ENCODE measurements around the gene SPRY2. TPM values are rescaled to one million over a fixed set of nuclear protein-coding genes. Genes with fewer than 3 reads are reported as not detected.

Gene SPRY2
- total and polyA plus RNA-seq, 2 of the 4 experiments (the other 2 are of a cell fraction), result 21.1 to 47.9 TPM

DNA sequence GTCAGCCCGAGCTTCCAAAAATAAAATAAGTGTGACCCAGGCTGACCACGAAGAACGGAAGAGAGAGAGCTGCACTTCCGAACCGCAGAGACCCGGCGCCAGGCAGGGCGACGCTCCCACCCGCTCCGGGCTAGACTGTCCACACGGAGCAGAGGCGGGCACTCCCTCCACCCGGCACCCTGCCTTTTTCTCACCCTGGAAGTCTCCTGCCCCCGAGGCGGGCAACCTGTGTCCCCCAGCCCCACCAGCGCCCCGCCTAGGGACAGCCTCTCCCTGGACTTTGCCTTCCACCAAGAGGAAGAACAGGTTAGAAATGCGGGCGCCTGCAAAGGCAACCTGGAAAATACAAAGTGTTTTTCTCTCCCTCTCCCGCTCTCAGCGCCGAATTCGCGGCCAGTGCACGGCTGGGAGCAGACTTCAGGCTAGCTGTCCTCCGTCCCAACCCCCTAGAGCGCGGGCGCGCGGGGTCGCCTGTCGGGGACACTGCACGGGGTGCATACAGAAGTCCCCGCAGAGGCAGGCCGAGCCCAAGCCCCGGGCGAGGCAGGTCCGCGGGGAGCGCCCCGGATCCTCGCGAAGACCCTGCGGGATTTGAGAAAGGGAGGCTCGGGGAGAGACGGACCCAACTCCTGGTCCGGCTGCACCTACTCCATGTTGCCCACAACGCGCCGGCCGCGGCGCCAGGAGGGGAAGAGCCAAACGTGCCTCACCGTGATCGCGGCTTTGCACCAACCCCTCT lies 845 bp downstream of the SPRY2 start:
- ATAC-seq (ENCODE audit: low read depth), result no peak

More for the DNA sequence above, 845 bp downstream of the SPRY2 start:
- Histone ChIP-seq H2BK5ac (ENCODE audit: low read depth, low read length, poor library complexity, severe bottlenecking) (peak overlapping the region; percentile 91), H3K23ac (ENCODE audit: low read depth, low read length) (peak overlapping the region; percentile 91), H4K8ac (ENCODE audit: low read depth in 2 of 2, low read length in 2 of 2) (peak overlapping the region; percentile 49 to 76), H3K4me2 (ENCODE audit: low read depth, low read length) (peak overlapping the region; percentile 37), H4K20me1 (ENCODE audit: insufficient read depth, low read length) (peaks cover 46% of the 10 kb centered on the region), H3K79me1 (ENCODE audit: low read depth in 1 of 2, low read length in 2 of 2) (peaks cover 0 to 18% of the 10 kb centered on the region in 2 experiments; a peak in 2 of 4 replicates), H4K5ac (ENCODE audit: low read depth, low read length) (peak overlapping the region; percentile 73), H3K4me3 (ENCODE audit: insufficient read depth, low read depth, low read length) (peak overlapping the region; percentile 88), H3K27ac (ENCODE audit: insufficient read depth, low read length) (peak overlapping the region; percentile 84), H3K9me1 (ENCODE audit: insufficient read depth, low read length) (peaks cover 11% of the 10 kb centered on the region), H3K4me1 (ENCODE audit: control insufficient read depth, insufficient read depth, low read length) (peaks cover 10% of the 10 kb centered on the region), H2AK5ac (ENCODE audit: low read depth, low read length) (peak overlapping the region; percentile 17; the same call in 1 of the 2 replicates), H2AFZ (replicated peaks; ENCODE audit: low read length, poor library complexity) (peak overlapping the region; percentile 86), H3K18ac (ENCODE audit: low read depth, low read length) (peak overlapping the region; percentile 88), H3K56ac (ENCODE audit: extremely low read depth, insufficient read depth, low read length) (peak overlapping the region; percentile 97), H3K36me3 (ENCODE audit: control insufficient read depth, insufficient read depth, low read length) (peaks cover 11% of the 10 kb centered on the region), H3K9ac (ENCODE audit: low read depth, low read length) (peak overlapping the region; percentile 99), H2BK15ac (ENCODE audit: low read depth, low read length) (0 out of 3 replicates have a peak overlapping the region, but pooled peaks have one; percentile 50), H3K9me3 (ENCODE audit: control insufficient read depth, insufficient read depth, low read length) (no peaks in the 10 kb centered on the region), H3K27me3 (ENCODE audit: control insufficient read depth, insufficient read depth, low read length) (no peaks in the 10 kb centered on the region), H4K91ac (ENCODE audit: insufficient read depth, low read depth, low read length) (peak overlapping the region; percentile 60), H3K4ac (ENCODE audit: low read depth, low read length) (peak overlapping the region; percentile 62), H2BK20ac (ENCODE audit: low read depth, low read length) (no peak overlapping the region), H2AK9ac (replicated peaks; ENCODE audit: low read depth, low read length, poor library complexity) (peak overlapping the region; percentile 88), H2BK120ac (ENCODE audit: low read depth, low read length) (peak overlapping the region; percentile 52), H3K14ac (replicated peaks; ENCODE audit: low read depth, low read length) (peak overlapping the region; percentile 92)
- BruUV-seq (replicated peaks), result no TSS peak
- WGBS, 2 experiments (ENCODE audit: extremely low coverage in 2 of 2, insufficient read length in 1 of 2), result 0% methylated on average over 19 of the region's 59 CpGs; no CpG with 5 or more reads in 1 of the 2 experiments
- in situ Hi-C loops (cut with MboI; ENCODE audit: low sequenced_read_pairs), result loop anchor here (10.0 to 25.0 kb wide), 4 partner anchors 125 to 928 kb away; partner anchors contain the start of gene RBM26
- DNase-seq, result peak; percentile 42
- POLR2A ChIA-PET (ENCODE audit: unreplicated experiment), result interaction anchor here (0.9 to 1.5 kb wide), 2 partner anchors 200 to 403 kb away, joined by 3 to 4 read pairs; no protein-coding TSS in a partner anchor
- CTCF ChIA-PET, result interaction anchor here (0.6 to 1.2 kb wide), 3 partner anchors 168 to 917 kb away, joined by 4 read pairs; no protein-coding TSS in a partner anchor
- TF ChIP-seq SMC3 (IDR thresholded peaks at IDR 0.05; ENCODE audit: low read depth, low read length), result no peak
- TF ChIP-seq FOS (IDR thresholded peaks at IDR 0.05; ENCODE audit: low read depth, low read length), result no peak
- TF ChIP-seq BHLHE40 (IDR thresholded peaks at IDR 0.05; ENCODE audit: low read depth, low read length), result peak; percentile 38; the same call in 1 of the 2 replicates
- TF ChIP-seq RFX5 (IDR thresholded peaks at IDR 0.05; ENCODE audit: low read depth, low read length), result no peak
- TF ChIP-seq, protein P1, sequence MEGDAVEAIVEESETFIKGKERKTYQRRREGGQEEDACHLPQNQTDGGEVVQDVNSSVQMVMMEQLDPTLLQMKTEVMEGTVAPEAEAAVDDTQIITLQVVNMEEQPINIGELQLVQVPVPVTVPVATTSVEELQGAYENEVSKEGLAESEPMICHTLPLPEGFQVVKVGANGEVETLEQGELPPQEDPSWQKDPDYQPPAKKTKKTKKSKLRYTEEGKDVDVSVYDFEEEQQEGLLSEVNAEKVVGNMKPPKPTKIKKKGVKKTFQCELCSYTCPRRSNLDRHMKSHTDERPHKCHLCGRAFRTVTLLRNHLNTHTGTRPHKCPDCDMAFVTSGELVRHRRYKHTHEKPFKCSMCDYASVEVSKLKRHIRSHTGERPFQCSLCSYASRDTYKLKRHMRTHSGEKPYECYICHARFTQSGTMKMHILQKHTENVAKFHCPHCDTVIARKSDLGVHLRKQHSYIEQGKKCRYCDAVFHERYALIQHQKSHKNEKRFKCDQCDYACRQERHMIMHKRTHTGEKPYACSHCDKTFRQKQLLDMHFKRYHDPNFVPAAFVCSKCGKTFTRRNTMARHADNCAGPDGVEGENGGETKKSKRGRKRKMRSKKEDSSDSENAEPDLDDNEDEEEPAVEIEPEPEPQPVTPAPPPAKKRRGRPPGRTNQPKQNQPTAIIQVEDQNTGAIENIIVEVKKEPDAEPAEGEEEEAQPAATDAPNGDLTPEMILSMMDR (conservative IDR thresholded peaks at IDR 0.05; ENCODE audit: low read depth, low read length), result no peak
- TF ChIP-seq CHD1 (IDR thresholded peaks at IDR 0.05; ENCODE audit: low read depth, low read length), result peak; percentile 62
- TF ChIP-seq, protein P2, sequence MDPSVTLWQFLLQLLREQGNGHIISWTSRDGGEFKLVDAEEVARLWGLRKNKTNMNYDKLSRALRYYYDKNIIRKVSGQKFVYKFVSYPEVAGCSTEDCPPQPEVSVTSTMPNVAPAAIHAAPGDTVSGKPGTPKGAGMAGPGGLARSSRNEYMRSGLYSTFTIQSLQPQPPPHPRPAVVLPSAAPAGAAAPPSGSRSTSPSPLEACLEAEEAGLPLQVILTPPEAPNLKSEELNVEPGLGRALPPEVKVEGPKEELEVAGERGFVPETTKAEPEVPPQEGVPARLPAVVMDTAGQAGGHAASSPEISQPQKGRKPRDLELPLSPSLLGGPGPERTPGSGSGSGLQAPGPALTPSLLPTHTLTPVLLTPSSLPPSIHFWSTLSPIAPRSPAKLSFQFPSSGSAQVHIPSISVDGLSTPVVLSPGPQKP (IDR thresholded peaks at IDR 0.05; ENCODE audit: borderline replicate concordance, low read depth, low read length), result no peak
- TF ChIP-seq RAD21 (IDR thresholded peaks at IDR 0.05; ENCODE audit: low read length), result 0 out of 2 replicates have a peak, but pooled peaks have one; percentile 4
- no peak for TF ChIP-seq CEBPB (IDR thresholded peaks at IDR 0.05; ENCODE audit: low read depth, low read length)
- no peak for TF ChIP-seq MAFK (IDR thresholded peaks at IDR 0.05; ENCODE audit: low read depth, low read length)
- no peak for TF ChIP-seq RCOR1 (IDR thresholded peaks at IDR 0.05; ENCODE audit: insufficient replicate concordance, low read length)
- TF ChIP-seq POLR2A (IDR thresholded peaks at IDR 0.05; ENCODE audit: low read depth, low read length), result no peak; the same call in 1 of the 2 replicates
- TF ChIP-seq MXI1 (IDR thresholded peaks at IDR 0.05; ENCODE audit: borderline replicate concordance, low read depth, low read length), result no peak; the same call in 1 of the 2 replicates
- TF ChIP-seq NFE2L2 (IDR thresholded peaks at IDR 0.05; ENCODE audit: low read depth, low read length), result no peak
- intact Hi-C loops (cut with micrococcal nuclease), result loop anchor here (1.0 to 10.0 kb wide), 7 partner anchors 128 to 915 kb away; no protein-coding TSS in a partner anchor
- dilution Hi-C loops (cut with HindIII; ENCODE audit: low sequenced_read_pairs, unreplicated experiment), result no loop called here
